NT2/D1 (cell line): ENCODE measurements around the gene CDK6.

Source experiments
- SUZ12 ChIP-seq: IDR thresholded peaks from 2 replicates; pipeline ENCODE4 v1.6.1; 2011; ENCODE audit not compliant: insufficient read length, insufficient read depth; ENCODE audit errors: extremely low read depth
- YY1 ChIP-seq: IDR thresholded peaks from 2 replicates; pipeline ENCODE4 v1.6.1; 2011; ENCODE audit not compliant: insufficient read length, insufficient read depth
- ZNF274 ChIP-seq: IDR thresholded peaks from 2 replicates; pipeline ENCODE4 v1.6.1; 2011; ENCODE audit warnings: mild to moderate bottlenecking, low read depth, low read length

GRCh38 chr7:92837000-92837749, 802 bp upstream of the CDK6 start:
- TF ChIP-seq SUZ12: no peak
- no peak for TF ChIP-seq YY1
- TF ChIP-seq ZNF274: no peak
